ENCODE data around the gene UBE2V1.

UBE2V1 gene

GRCh38 chr20:50126662-50127061, 13.7 kb upstream of the UBE2V1 start:
- DNase-seq (ENCODE audit: low spot score) = no peak
- CTCF ChIA-PET = interaction anchor here (0.6 to 1.4 kb wide), 5 partner anchors 24 to 499 kb away, joined by 3 to 6 read pairs (median 5); no protein-coding TSS in a partner anchor
- H3K27ac ChIP-seq = peak overlapping the region; percentile 62
- no peak for TF ChIP-seq CTCF (conservative IDR thresholded peaks at IDR 0.05; ENCODE audit: low read depth)
- POLR2A ChIA-PET (ENCODE audit: low non-redundant PET) = interaction anchor here (1.0 kb wide), 1 partner anchor 45 kb away, joined by 3 read pairs; no protein-coding TSS in a partner anchor

GRCh38 chr20:50125279-50125678, 12.3 kb upstream of the UBE2V1 start:
- H3K27ac ChIP-seq = peak overlapping the region; percentile 16
- TF ChIP-seq CTCF (conservative IDR thresholded peaks at IDR 0.05; ENCODE audit: low read depth) = no peak
- DNase-seq (ENCODE audit: low spot score) = no peak
- ChIA-PET POLR2A (ENCODE audit: low non-redundant PET) (no interaction called here), CTCF (interaction anchor here (0.6 to 1.3 kb wide), 4 partner anchors 27 to 375 kb away, joined by 3 to 7 read pairs (median 4); no protein-coding TSS in a partner anchor)

GRCh38 chr20:50124496-50124895, 11.5 kb upstream of the UBE2V1 start:
- CTCF ChIA-PET = interaction anchor here (0.7 to 1.9 kb wide), 4 partner anchors 28 to 376 kb away, joined by 4 to 7 read pairs (median 6); no protein-coding TSS in a partner anchor

GRCh38 chr20:50123418-50123817, 10.5 kb upstream of the UBE2V1 start:
- DNase-seq (ENCODE audit: low spot score) = no peak
- H3K27ac ChIP-seq = peak overlapping the region; percentile 16
- POLR2A ChIA-PET (ENCODE audit: low non-redundant PET) = no interaction called here
- CTCF ChIA-PET = interaction anchor here (0.6 to 6.2 kb wide), 5 partner anchors 10 to 55 kb away, joined by 3 to 126 read pairs (median 6); partner anchors contain the start of gene PEDS1
- TF ChIP-seq CTCF (conservative IDR thresholded peaks at IDR 0.05; ENCODE audit: low read depth) = no peak

More at GRCh38 chr20:50124496-50124895, 11.5 kb upstream of the UBE2V1 start:
- H3K27ac ChIP-seq = peak overlapping the region; percentile 16
- no peak for DNase-seq (ENCODE audit: low spot score)
- no peak for TF ChIP-seq CTCF (conservative IDR thresholded peaks at IDR 0.05; ENCODE audit: low read depth)
- POLR2A ChIA-PET (ENCODE audit: low non-redundant PET) = no interaction called here

- ChIA-PET POLR2A (ENCODE audit: low non-redundant PET) (interaction anchor here (0.6 to 1.8 kb wide), 2 partner anchors 29 to 43 kb away, joined by 3 to 4 read pairs; no protein-coding TSS in a partner anchor), CTCF (interaction anchor here (0.6 to 6.2 kb wide), 6 partner anchors 9 to 56 kb away, joined by 3 to 126 read pairs (median 6); partner anchors contain the start of gene PEDS1)
- no peak overlapping the region for H3K27ac ChIP-seq
- DNase-seq (ENCODE audit: low spot score) = no peak
- TF ChIP-seq CTCF (conservative IDR thresholded peaks at IDR 0.05; ENCODE audit: low read depth) = no peak
Observed at GRCh38 chr20:50122763-50123162, 9.8 kb upstream of the UBE2V1 start.

- H3K27ac ChIP-seq = peak overlapping the region; percentile 56
- TF ChIP-seq CTCF (conservative IDR thresholded peaks at IDR 0.05; ENCODE audit: low read depth) = no peak
- CTCF ChIA-PET = interaction anchor here (0.7 to 6.2 kb wide), 10 partner anchors 12 to 303 kb away, joined by 3 to 126 read pairs (median 15); partner anchors contain the start of gene PEDS1
- POLR2A ChIA-PET (ENCODE audit: low non-redundant PET) = interaction anchor here (1.8 to 2.7 kb wide), 2 partner anchors 31 to 44 kb away, joined by 3 to 25 read pairs; partner anchors contain the start of gene PEDS1
- DNase-seq (ENCODE audit: low spot score) = peak; percentile 95
Observed at GRCh38 chr20:50121858-50122271, 8.9 kb upstream of the UBE2V1 start.
